Choroid plexus epithelial cell (primary cell): ENCODE data around the gene SALL2.
A peak's percentile ranks its signal among the peaks of the same experiment; 100 is the strongest.
"Not testable (repeated sequence)": the region's sequence is repeated elsewhere in the genome, so short reads cannot be mapped to it uniquely, and the experiment has no call there.

ENCODE experiments used
- DNase-seq: peaks from one replicate; pipeline ENCODE4 v3.0.0-alpha.2; 2010; ENCODE audit warnings: low read depth
- H3K4me3 ChIP-seq: 2 replicates; pipeline ENCODE4 v1.5.1; 2011; ENCODE audit warnings: low read depth, mild to moderate bottlenecking, control low read depth, low read length, moderate library complexity
- CTCF ChIP-seq: conservative IDR thresholded peaks from 2 replicates; pipeline ENCODE4 v1.5.1; 2011; ENCODE audit warnings: low read depth, mild to moderate bottlenecking, control low read depth, inconsistent platforms, low read length, moderate library complexity

SALL2 gene

GRCh38 chr14:21553266-21553665, 27.1 kb upstream of the SALL2 start:
- H3K4me3 ChIP-seq = no peak overlapping the region
- no peak for TF ChIP-seq CTCF
- no peak for DNase-seq

GRCh38 chr14:21544588-21544987, 18.4 kb upstream of the SALL2 start:
- H3K4me3 ChIP-seq, DNase-seq: not testable (repeated sequence)

GRCh38 chr14:21543963-21544362, 17.8 kb upstream of the SALL2 start:
- DNase-seq = no peak
- no peak for TF ChIP-seq CTCF

GRCh38 chr14:21543521-21543960, 17.4 kb upstream of the SALL2 start:
- TF ChIP-seq CTCF = no peak
- DNase-seq = no peak

More at GRCh38 chr14:21543963-21544362, 17.8 kb upstream of the SALL2 start:
- no peak overlapping the region for H3K4me3 ChIP-seq

GRCh38 chr14:21541413-21542074, 15.4 kb upstream of the SALL2 start:
- H3K4me3 ChIP-seq = no peak overlapping the region
- no peak for TF ChIP-seq CTCF
- DNase-seq = no peak

More at GRCh38 chr14:21543521-21543960, 17.4 kb upstream of the SALL2 start:
- no peak overlapping the region for H3K4me3 ChIP-seq

GRCh38 chr14:21539189-21539940, 13.2 kb upstream of the SALL2 start:
- TF ChIP-seq CTCF = no peak
- no peak overlapping the region for H3K4me3 ChIP-seq
- DNase-seq = no peak

GRCh38 chr14:21537090-21537424, 10.9 kb upstream of the SALL2 start:
- no peak for TF ChIP-seq CTCF
- peak overlapping the region; percentile 45 for H3K4me3 ChIP-seq
- no peak for DNase-seq
